A549 (cell line): ENCODE results near the gene LBP. TPM values are rescaled to one million over a fixed set of nuclear protein-coding genes. Genes with fewer than 3 reads are reported as not detected.

Experiments used
- ATAC-seq, 2 experiments: fragments of 200-7000 bp in 1 of 2; fragments of >200 bp in 1 of 2; cut with Nextera tagmentation in 1 of 2; cut with Tn5 transposase in 1 of 2; 3 replicates each; pipeline versions ENCODE4 v1.8.0 to v1.9.1; 2018 to 2020; ENCODE audit warnings: mild to moderate bottlenecking in 1 of 2, moderate library complexity in 1 of 2
- CTCF ChIA-PET: fragments of 300-600 bp; sonication (Branson Sonifier 250); formaldehyde crosslinking; extraction: SDS; loops from one replicate; lab custom pipeline; 2021; ENCODE audit warnings: antibody characterized with exemption, inconsistent platforms; lab: Yijun Ruan, JAX
- POLR2A ChIA-PET: fragments of 350-600 bp; formaldehyde crosslinking; extraction: SDS; loops from one replicate; lab custom pipeline; 2021; ENCODE audit warnings: antibody characterized with exemption, inconsistent platforms; lab: Yijun Ruan, JAX
- DNase-seq, 2 experiments: peaks; one replicate each; pipeline versions ENCODE4 v3.0.0 to v3.0.0-alpha.2; 2011 to 2016; ENCODE audit warnings: low read depth in 1 of 2, low spot score in 1 of 2
- FAIRE-seq: peaks from 2 replicates; lab custom pipeline; 2011; peaks lifted over from hg19 to GRCh38; lab: Jason Lieb, UNC
- H3K27ac ChIP-seq, 2 experiments: fragments of >200 bp; sonication (Bioruptor Twin); formaldehyde crosslinking; 3 replicates each; pipeline ENCODE4 v1.5.1; 2016 to 2017
- H3K4me1 ChIP-seq: fragments of >200 bp; sonication (Bioruptor Twin); formaldehyde crosslinking; 3 replicates; pipeline ENCODE4 v1.6.1; 2016
- H3K4me2 ChIP-seq: fragments of >200 bp; sonication (Bioruptor Twin); formaldehyde crosslinking; 3 replicates; pipeline ENCODE4 v1.6.1; 2016
- H3K4me3 ChIP-seq: fragments of >200 bp; sonication (Bioruptor Twin); formaldehyde crosslinking; 3 replicates; pipeline ENCODE4 v1.5.1; 2016
- H3K9me3 ChIP-seq: fragments of >200 bp; sonication (Bioruptor Twin); formaldehyde crosslinking; 3 replicates; pipeline ENCODE4 v1.6.1; 2016
- BHLHE40 ChIP-seq: IDR thresholded peaks from 2 replicates; pipeline ENCODE4 v1.6.1; 2012; ENCODE audit warnings: low read depth, low read length, inconsistent platforms
- CBX8 ChIP-seq: fragments of 200-600 bp; sonication (generic); IDR thresholded peaks from 2 replicates; pipeline ENCODE4 v1.6.1; 2016
- E2F6 ChIP-seq: IDR thresholded peaks from 2 replicates; pipeline ENCODE4 v1.6.1; 2012; ENCODE audit warnings: low read depth, borderline replicate concordance
- EHF ChIP-seq: fragments of 250-450 bp; sonication (Bioruptor Pico); IDR thresholded peaks from 2 replicates; pipeline ENCODE4 v1.5.0; 2020; ENCODE audit warnings: mild to moderate bottlenecking
- EHMT2 ChIP-seq: fragments of 200-600 bp; sonication (generic); IDR thresholded peaks from 2 replicates; pipeline ENCODE4 v1.6.1; 2016; ENCODE audit warnings: antibody characterized with exemption, low read depth, mild to moderate bottlenecking, moderate library complexity
- ELK1 ChIP-seq: fragments of 150-350 bp; IDR thresholded peaks from 2 replicates; pipeline ENCODE4 v1.6.1; 2014; ENCODE audit warnings: low read depth, mild to moderate bottlenecking, low read length
- EP300 ChIP-seq, 2 experiments: fragments of >200 bp; sonication (Bioruptor Twin); formaldehyde crosslinking; IDR thresholded peaks; 2 replicates in 1 of 2; 3 replicates in 1 of 2; pipeline ENCODE4 v1.6.1; 2016 to 2017
- ESRRA ChIP-seq: fragments of 150-350 bp; IDR thresholded peaks from 2 replicates; pipeline ENCODE4 v1.6.1; 2014; ENCODE audit warnings: mild to moderate bottlenecking, low read length, borderline replicate concordance
- FOSB ChIP-seq: fragments of 250-450 bp; sonication (Bioruptor Pico); IDR thresholded peaks from 2 replicates; pipeline ENCODE4 v1.5.0; 2020; ENCODE audit warnings: mild to moderate bottlenecking, moderate library complexity
- FOSL2 ChIP-seq, 2 experiments: fragments of 450-650 bp in 1 of 2; fragments of >200 bp in 1 of 2; sonication (Bioruptor Twin) in 1 of 2; formaldehyde crosslinking; IDR thresholded peaks; 2 replicates each; pipeline versions ENCODE4 v1.5.0 to v1.6.1; 2016 to 2020; ENCODE audit warnings: mild to moderate bottlenecking in 1 of 2, moderate library complexity in 1 of 2
- GATA3 ChIP-seq: IDR thresholded peaks from 2 replicates; pipeline ENCODE4 v1.6.1; 2012; ENCODE audit warnings: borderline replicate concordance
- HDAC2 ChIP-seq: fragments of 200-600 bp; sonication (generic); IDR thresholded peaks from 2 replicates; pipeline ENCODE4 v1.6.1; 2016
- HOXA7 ChIP-seq: fragments of 250-450 bp; sonication (Bioruptor Pico); IDR thresholded peaks from 2 replicates; pipeline ENCODE4 v1.5.0; 2020; ENCODE audit warnings: mild to moderate bottlenecking, moderate library complexity
- KDM1A ChIP-seq: fragments of 200-600 bp; sonication (generic); IDR thresholded peaks from 2 replicates; pipeline ENCODE4 v1.6.1; 2016; ENCODE audit warnings: low read depth, mild to moderate bottlenecking
- KDM5A ChIP-seq: fragments of 200-600 bp; sonication (generic); IDR thresholded peaks from 2 replicates; pipeline ENCODE4 v1.6.1; 2016; ENCODE audit warnings: antibody characterized with exemption, mild to moderate bottlenecking
- MAFK ChIP-seq: fragments of 450-650 bp; IDR thresholded peaks from 2 replicates; pipeline ENCODE4 v1.6.1; 2014; ENCODE audit not compliant: partially characterized antibody
- MYC ChIP-seq: IDR thresholded peaks from 2 replicates; pipeline ENCODE4 v1.6.1; 2012; ENCODE audit warnings: mild to moderate bottlenecking, inconsistent platforms, low read length, improper control_type of control experiment, borderline replicate concordance
- NFE2L2 ChIP-seq: fragments of 150-350 bp; conservative IDR thresholded peaks from 2 replicates; pipeline ENCODE4 v1.6.1; 2014; ENCODE audit warnings: low read length
- POLR2AphosphoS2 ChIP-seq: conservative IDR thresholded peaks from 2 replicates; pipeline ENCODE4 v1.6.1; 2012; ENCODE audit warnings: low read length, improper control_type of control experiment, inconsistent platforms
- RCOR1 ChIP-seq: fragments of 150-350 bp; IDR thresholded peaks from 2 replicates; pipeline ENCODE4 v1.6.1; 2014; ENCODE audit warnings: antibody characterized with exemption, low read length, low read depth
- REST ChIP-seq: fragments of 200-600 bp; sonication (generic); IDR thresholded peaks from 2 replicates; pipeline ENCODE4 v1.6.1; 2016; ENCODE audit warnings: antibody characterized with exemption, mild to moderate bottlenecking, moderate library complexity
- RNF2 ChIP-seq: fragments of 200-600 bp; sonication (generic); IDR thresholded peaks from 2 replicates; pipeline ENCODE4 v1.6.1; 2016; ENCODE audit warnings: low read depth, mild to moderate bottlenecking, antibody characterized with exemption, moderate library complexity, borderline replicate concordance
- SMC3 ChIP-seq: fragments of >200 bp; sonication (Bioruptor Twin); formaldehyde crosslinking; IDR thresholded peaks from 3 replicates; pipeline ENCODE4 v1.6.1; 2018; ENCODE audit warnings: inconsistent platforms
- SREBF2 ChIP-seq: fragments of 450-650 bp; IDR thresholded peaks from 2 replicates; pipeline ENCODE4 v1.6.1; 2014; ENCODE audit warnings: mild to moderate bottlenecking, moderate library complexity
- TFCP2L1 ChIP-seq: fragments of 250-450 bp; sonication (Bioruptor Pico); IDR thresholded peaks from 2 replicates; pipeline ENCODE4 v1.5.0; 2021; ENCODE audit warnings: mild to moderate bottlenecking
- TP53 ChIP-seq: fragments of 250-450 bp; sonication (Bioruptor Pico); IDR thresholded peaks from 2 replicates; pipeline ENCODE4 v1.5.0; 2021; ENCODE audit warnings: mild to moderate bottlenecking, moderate library complexity
- USF2 ChIP-seq: fragments of 450-650 bp; IDR thresholded peaks from 2 replicates; pipeline ENCODE4 v1.6.1; 2014; ENCODE audit warnings: antibody characterized with exemption
- ZC3H11A ChIP-seq: fragments of 450-650 bp; IDR thresholded peaks from 2 replicates; pipeline ENCODE4 v1.6.1; 2014; ENCODE audit warnings: antibody characterized with exemption, mild to moderate bottlenecking
- WGBS: methylation state at CpG from one replicate; pipeline ENCODE4 v1.1.6; 2017; ENCODE audit errors: missing lambda C conversion rate; 5-methylcytosine and 5-hydroxymethylcytosine counted together
- polyA plus RNA-seq, 4 experiments: library from polyadenylated mRNA; depleted of rRNA in 3 of 4; stranded (reverse); fragments of >200 nt; fragmentation: RNase III in 1 of 4; extraction: RNeasy Plus Mini Kit Qiagen cat#74134 plus additional on column Dnase treatment in 1 of 4; gene quantifications; 2 replicates in 3 of 4; 3 replicates in 1 of 4; pipeline ENCODE4 v1.2.3, GENCODE V29; 2011 to 2017
- TF ChIP-seq, protein P1 (sequence below): fragments of >200 bp; sonication (Bioruptor Twin); formaldehyde crosslinking; IDR thresholded peaks from 3 replicates; pipeline ENCODE4 v1.5.1; 2016

Gene LBP
- polyA plus RNA-seq, 2 of the 4 experiments (the other 2 are of a cell fraction) = 1.3 to 2.2 TPM

GRCh38 chr20:38334016-38334415 is 12.3 kb upstream of the LBP start:
- no peak for FAIRE-seq
- CTCF ChIA-PET = no interaction called here

GRCh38 chr20:38336726-38337125 is 9.6 kb upstream of the LBP start:
- WGBS = 36% methylated on average over 7 of the region's 7 CpGs
- no peaks in the 10 kb centered on the region for H3K4me1 ChIP-seq
- ChIA-PET CTCF (interaction anchor here (0.8 to 1.9 kb wide), 6 partner anchors 11 to 136 kb away, joined by 3 to 8 read pairs (median 4); partner anchors contain the start of gene RALGAPB), POLR2A (interaction anchor here (0.6 kb wide), 1 partner anchor 31 kb away, joined by 3 read pairs; no protein-coding TSS in a partner anchor)
- no peak overlapping the region for H3K4me2 ChIP-seq
- no peak overlapping the region for H3K27ac ChIP-seq
- DNase-seq = no peak
- FAIRE-seq = no peak
- H3K9me3 ChIP-seq = peaks cover 15% of the 10 kb centered on the region
- ATAC-seq = no peak
- no peak overlapping the region for H3K4me3 ChIP-seq
- TF ChIP-seq KDM5A = no peak
- TF ChIP-seq EHF (CRISPR knock-in tag) = no peak
- no peak for TF ChIP-seq POLR2AphosphoS2
- no peak for TF ChIP-seq HOXA7
- no peak for TF ChIP-seq NFE2L2
- no peak for TF ChIP-seq E2F6
- no peak for TF ChIP-seq ESRRA
- no peak for TF ChIP-seq FOSL2 (IDR thresholded peaks at IDR 0.05)
- TF ChIP-seq FOSL2 (CRISPR knock-in tag; IDR thresholded peaks at IDR 0.05) = no peak
- no peak for TF ChIP-seq BHLHE40
- no peak for TF ChIP-seq HDAC2
- no peak for TF ChIP-seq MYC
- TF ChIP-seq RCOR1 = no peak
- no peak for TF ChIP-seq TP53

More at GRCh38 chr20:38334016-38334415, 12.3 kb upstream of the LBP start:
- Histone ChIP-seq H3K4me1 (no peaks in the 10 kb centered on the region), H3K4me3 (no peak overlapping the region), H3K27ac (no peak overlapping the region), H3K4me2 (no peak overlapping the region), H3K9me3 (peaks cover 15% of the 10 kb centered on the region)
- no peak for DNase-seq
- no peak for ATAC-seq
- 45% methylated on average over 8 of the region's 8 CpGs for WGBS
- TF ChIP-seq ELK1 = no peak
- no peak for TF ChIP-seq EP300 (IDR thresholded peaks at IDR 0.05)
- no peak for TF ChIP-seq USF2
- no peak for TF ChIP-seq CBX8
- no peak for TF ChIP-seq EHMT2
- TF ChIP-seq SMC3 = no peak
- no peak for TF ChIP-seq SREBF2
- TF ChIP-seq KDM1A = no peak
- TF ChIP-seq REST = no peak
- no peak for TF ChIP-seq TP53
- no peak for TF ChIP-seq RNF2
- no peak for TF ChIP-seq MAFK
- no peak for TF ChIP-seq FOSB (CRISPR knock-in tag)
- no peak for TF ChIP-seq GATA3
- no peak for TF ChIP-seq TFCP2L1 (CRISPR knock-in tag)
- no peak for TF ChIP-seq ZC3H11A
- TF ChIP-seq, protein P1, sequence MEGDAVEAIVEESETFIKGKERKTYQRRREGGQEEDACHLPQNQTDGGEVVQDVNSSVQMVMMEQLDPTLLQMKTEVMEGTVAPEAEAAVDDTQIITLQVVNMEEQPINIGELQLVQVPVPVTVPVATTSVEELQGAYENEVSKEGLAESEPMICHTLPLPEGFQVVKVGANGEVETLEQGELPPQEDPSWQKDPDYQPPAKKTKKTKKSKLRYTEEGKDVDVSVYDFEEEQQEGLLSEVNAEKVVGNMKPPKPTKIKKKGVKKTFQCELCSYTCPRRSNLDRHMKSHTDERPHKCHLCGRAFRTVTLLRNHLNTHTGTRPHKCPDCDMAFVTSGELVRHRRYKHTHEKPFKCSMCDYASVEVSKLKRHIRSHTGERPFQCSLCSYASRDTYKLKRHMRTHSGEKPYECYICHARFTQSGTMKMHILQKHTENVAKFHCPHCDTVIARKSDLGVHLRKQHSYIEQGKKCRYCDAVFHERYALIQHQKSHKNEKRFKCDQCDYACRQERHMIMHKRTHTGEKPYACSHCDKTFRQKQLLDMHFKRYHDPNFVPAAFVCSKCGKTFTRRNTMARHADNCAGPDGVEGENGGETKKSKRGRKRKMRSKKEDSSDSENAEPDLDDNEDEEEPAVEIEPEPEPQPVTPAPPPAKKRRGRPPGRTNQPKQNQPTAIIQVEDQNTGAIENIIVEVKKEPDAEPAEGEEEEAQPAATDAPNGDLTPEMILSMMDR = no peak
- POLR2A ChIA-PET = no interaction called here
